Measurements from ENCODE around the gene TLE2.

DNA sequence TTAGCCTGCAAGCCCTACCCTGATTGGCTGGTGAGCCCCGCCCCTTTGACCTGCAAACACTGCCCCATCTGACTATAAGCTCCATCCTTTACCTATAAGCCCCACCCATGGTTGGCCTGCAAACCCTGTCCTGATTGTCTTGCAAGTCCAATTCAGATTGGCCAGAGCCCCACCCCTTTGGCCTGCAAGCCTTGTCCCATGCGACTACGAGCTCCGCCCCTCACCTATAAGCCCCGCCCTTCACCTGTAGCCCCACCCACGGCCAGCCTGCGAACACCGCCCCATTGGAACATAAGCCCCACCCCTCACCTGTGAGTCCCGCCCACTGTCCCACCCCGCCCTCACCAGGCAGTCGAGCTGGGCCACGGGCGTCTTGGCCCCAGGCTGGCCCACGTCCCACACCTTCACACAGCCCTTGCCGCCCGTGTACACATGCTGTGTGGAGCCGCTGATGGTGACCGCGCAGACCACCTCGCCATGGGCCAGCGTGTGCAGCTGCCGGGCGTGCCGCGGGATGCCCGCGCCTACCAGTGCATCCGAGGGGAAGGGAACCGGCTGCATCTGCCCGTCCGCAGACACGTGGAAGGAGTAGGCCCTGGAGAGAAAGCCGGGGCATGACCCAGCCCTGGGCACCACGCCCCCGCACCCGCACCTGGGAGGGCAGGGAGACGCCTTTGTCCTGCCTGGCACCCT is 22.9 kb downstream of the TLE2 start:
- TF ChIP-seq CTCF (conservative IDR thresholded peaks at IDR 0.05), result no peak
- no peak for TF ChIP-seq EZH2 (IDR thresholded peaks at IDR 0.05; ENCODE audit: low read depth)

All from PC-9 (cell line).